GM18870 (cell line): Measurements from ENCODE around the gene FAM227A.

Experiments
- ATAC-seq: cut with Tn5 transposase; IDR thresholded peaks from one replicate; pipeline ENCODE4 v1.9.1; 2021; ENCODE audit warnings: moderate library complexity; ENCODE audit not compliant: unreplicated experiment

The FAM227A gene

GRCh38 chr22:38554281-38554680, 101.9 kb downstream of the FAM227A start:
- ATAC-seq = no peak

- no peak for ATAC-seq
These were observed 106.9 kb downstream of the FAM227A start for GRCh38 chr22:38549101-38549894.

- no peak for ATAC-seq
These were observed 115.5 kb downstream of the FAM227A start for GRCh38 chr22:38540701-38541100.

GRCh38 chr22:38531251-38531938, 124.8 kb downstream of the FAM227A start:
- ATAC-seq = no peak
